NCI-H2029 (cell line): ENCODE measurements around the gene DUOXA1.
"Not testable (repeated sequence)": the region's sequence is repeated elsewhere in the genome, so short reads cannot be mapped to it uniquely, and the experiment has no call there.

Source experiments
- DNase-seq: peaks from one replicate; lab custom pipeline; 2025; lab: John Stamatoyannopoulos, UW

The DUOXA1 gene

DNA sequence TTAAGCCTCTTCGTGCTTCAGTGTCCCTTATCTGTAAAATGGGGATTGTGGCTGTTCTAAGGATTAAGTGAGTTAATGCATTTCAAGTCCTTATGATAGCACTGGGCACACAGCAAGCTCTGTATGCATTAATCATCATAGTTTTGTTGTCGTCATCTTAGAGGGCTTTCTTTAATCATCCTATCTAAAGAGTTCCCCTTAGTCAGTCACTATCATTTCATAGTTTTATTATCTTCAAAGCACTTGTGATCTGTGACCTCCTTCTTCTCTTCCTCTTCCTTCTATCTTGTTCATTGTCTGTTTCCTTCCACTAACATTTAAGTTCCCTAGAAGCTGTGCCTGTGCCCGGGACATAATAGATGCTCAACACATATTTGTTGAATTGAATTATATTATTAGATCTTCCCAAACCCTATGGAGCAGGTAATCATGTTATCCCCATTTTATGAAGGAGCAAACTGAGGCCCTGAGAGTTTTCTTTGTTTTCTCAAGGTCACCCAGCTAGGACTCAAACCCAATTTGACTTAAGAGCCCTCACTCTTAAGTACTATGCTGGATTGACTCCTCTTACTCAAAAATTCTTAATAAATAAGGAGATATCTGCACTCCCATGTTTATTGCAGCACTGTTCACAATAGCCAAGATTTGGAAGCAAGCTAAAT, 39.8 kb downstream of the DUOXA1 start:
- DNase-seq: no peak

DNA sequence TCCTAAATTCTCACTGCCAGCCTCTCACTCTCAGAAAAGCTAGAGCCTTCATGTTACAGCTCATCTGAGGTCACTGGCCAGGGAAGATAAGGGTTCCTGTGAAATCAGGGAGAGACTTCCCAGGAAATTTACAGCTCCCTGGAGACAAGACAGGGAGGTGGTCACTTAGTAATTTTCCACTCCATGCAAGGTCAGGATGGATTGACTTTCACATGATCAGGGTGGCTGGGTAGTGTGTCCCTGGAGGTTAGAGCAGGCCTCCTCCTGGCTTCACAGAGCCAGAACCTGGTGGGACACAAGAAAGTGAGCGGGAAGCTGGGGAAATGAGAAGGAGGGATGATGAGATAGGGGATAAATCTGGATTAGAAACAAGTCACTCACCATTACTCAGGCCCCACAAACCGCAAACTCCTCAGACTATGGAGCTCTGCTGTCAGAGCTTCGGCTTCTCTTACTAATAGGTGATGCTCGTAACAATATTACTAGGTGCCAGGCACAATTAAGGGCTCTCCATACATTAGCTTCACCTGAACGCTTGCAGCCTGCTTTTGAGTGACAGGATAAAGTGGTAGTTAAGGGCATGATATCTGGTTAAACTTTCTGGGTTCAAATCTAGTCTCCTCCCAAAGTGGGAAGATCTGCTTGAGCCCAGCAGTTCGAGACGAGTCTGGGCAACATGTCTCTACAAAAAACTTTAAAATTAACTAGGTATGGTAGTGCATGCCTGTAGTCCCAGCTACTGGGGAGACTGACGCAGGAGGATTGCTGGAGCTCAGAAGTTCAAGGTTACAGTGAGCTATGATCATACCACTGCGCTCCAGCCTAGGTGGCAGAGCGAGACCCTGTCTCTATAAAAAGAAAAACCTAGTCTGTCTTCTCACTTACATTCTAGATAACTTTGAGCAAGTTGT, 40.6 kb downstream of the DUOXA1 start:
- DNase-seq: no peak

DNA sequence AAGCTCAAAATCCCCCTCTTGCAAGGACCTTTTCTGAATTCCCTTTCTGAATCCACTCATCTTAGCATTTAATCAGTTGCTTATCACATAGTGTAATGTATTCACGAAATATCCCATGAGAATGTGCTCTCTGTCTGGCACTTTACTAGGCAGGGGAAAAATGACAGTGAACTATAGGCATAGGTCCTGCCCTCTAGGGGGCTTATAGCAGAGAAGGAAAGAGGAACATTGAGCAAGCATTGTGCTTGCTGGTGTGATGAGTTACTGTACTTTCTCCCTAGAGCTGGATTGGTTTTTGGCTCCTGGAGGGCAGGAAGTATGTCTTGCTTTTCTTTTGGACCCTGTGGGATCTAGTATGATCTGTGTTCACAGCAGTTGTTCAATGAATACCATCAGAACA, 42.2 kb downstream of the DUOXA1 start:
- no peak for DNase-seq

DNA sequence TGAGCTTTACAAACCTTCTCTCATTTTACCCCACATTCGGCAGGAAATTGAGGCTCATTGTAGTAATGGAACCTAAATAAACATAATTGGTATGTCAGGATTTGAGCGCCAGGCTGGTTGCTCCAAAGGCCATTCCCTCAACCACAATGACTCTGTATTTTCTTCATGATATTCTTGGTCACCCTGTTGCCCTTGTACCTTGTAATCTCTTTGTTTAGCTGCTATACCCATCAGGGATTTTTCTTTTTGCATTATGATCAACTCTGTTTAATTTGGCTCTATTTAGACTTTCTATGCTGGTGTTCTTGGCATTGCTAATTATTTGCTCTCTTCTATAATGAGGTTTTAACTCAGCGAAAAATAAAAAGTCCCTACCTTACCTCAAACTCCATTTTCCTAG, 45.5 kb downstream of the DUOXA1 start:
- DNase-seq: no peak

GRCh38 chr15:45083223-45083622, 46.5 kb downstream of the DUOXA1 start:
- DNase-seq: no peak

DNA sequence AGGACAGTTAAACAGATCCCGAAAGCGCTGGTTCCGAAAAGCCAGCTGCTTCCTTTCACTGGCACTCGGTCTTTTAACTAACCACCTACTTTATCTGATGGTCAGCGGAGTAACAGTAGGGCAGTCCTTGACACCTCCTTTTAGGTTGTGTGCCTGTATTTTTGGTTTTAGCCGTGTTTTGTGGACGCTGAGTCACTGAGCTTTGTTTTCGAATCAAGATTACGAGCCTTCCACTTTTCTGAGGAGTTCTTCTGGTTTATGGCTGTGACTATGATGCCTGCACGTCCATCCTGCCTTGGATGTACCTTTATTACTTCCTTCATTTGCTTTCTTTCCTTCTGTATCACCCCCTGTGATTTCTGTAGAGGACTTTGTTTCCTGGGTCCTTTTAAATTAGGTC, 47.3 kb downstream of the DUOXA1 start:
- not testable (repeated sequence) for DNase-seq

DNA sequence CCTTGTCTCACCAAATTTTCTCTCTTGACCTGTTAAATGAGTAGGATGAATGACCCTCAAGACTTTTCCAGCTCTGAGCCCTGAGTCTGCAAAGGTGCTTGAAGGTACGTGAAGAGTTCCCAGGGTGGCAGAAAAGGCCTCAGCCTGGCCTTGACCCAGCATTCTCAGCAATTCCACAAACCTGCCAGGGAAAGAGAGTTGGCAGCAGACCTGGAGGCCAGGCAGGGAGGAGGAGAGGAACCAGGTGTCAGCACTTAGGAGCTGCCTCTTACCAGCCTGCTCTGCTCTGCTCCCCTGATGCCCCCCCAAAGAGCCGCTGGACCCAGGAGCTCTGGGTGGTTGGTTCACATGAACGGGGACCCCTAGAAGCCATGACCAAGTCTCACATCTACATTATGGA, 49.1 kb downstream of the DUOXA1 start:
- not testable (repeated sequence) for DNase-seq

GRCh38 chr15:45079628-45080246, 49.9 kb downstream of the DUOXA1 start:
- DNase-seq: not testable (repeated sequence)

DNA sequence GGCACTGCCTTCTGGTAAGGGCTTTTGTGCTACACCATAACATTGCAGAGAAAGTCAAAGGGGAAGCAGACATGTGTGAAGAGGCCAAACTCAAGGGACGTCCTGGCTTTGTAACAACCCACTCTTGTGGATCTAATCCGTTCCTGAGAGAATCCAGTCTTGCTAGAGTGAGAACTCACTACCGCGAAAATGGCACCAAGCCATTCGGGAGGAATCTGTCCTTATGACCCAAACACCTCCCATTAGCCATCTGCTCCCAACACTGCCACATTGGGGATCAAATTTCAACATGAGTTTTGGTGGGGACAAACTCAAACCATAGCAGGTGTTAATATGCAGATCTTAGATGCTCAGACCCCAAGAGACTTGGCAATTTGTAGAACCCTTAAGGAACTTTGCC, 50.5 kb downstream of the DUOXA1 start:
- not testable (repeated sequence) for DNase-seq

- not testable (repeated sequence) for DNase-seq
Measured at GRCh38 chr15:45077391-45077790, 52.3 kb downstream of the DUOXA1 start.

DNA sequence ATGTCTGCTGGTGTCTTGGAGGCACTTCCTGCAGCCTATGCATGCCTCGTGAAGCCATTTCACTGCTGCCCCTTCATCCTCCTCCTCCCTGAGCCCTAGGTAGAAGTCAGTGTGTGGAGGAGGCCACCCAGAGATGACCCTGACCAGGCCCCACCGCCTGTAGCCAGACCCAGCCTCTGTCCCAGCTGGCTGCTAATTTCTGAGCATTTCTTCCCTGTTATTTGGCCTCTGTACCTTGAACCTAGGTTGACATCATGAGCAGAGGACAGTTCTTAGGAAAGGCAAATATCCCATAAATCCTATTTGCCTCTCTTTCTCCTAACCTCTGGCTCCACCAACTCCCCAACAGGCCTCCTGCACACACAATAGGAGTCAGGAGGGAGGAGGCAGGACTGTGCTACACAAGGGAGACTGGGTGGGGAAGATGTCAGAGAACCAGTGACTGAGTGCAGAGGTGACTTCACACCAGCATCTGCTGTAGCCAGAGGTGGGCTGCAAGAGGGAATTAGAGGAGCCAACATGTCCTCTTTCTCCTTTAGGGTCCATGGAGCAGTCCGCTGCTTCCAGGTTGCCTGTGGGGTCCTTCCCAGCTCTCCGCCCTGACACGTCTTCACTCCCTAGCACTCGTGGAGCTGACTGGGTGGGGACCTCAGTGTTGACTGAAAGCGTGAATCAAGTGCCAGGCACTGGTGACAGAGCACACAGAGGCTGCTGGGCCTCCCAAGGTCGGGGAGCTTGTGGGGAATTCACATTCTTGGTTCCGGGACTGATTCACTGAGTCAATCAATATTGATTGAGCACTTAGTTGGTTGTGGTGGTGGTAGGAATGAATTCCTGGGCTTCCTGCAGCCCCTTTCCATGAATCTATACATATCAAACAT, 54.0 kb downstream of the DUOXA1 start:
- DNase-seq: not testable (repeated sequence)

DNA sequence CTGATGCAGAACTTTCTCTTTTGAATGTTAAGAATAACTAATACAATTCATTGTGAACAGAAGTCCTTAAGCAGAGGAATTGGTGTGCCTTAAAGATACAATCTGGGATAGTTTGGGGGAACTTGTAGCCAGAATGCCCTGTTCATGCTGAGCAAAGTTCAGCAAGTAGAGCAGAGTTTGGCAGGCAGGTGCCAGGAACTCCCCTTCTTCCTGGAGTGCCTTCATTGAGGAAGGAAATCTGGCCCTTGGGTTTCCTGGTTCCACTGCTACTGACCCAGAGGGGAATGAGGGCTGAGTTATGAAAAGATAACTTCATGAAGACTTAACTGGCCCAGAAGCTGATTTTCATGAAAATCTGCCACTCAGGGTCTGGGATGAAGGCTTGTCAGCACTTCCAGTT, 56.1 kb downstream of the DUOXA1 start:
- DNase-seq: not testable (repeated sequence)

- not testable (repeated sequence) for DNase-seq
Measured at GRCh38 chr15:45069942-45070360, 59.7 kb downstream of the DUOXA1 start.
